Esophagus squamous epithelium (tissue), 4 donors: ENCODE data around the gene NGLY1.

ENCODE experiments used
- CTCF ChIP-seq, 6 experiments: fragments of 450-650 bp in 4 of 6; fragments of 200-600 bp in 2 of 6; sonication (generic) in 2 of 6; IDR thresholded peaks; one replicate each; pipeline ENCODE4 v1.5.1; 2016 to 2019; ENCODE audit warnings: antibody characterized with exemption in 6 of 6, mild to moderate bottlenecking in 4 of 6, moderate library complexity in 4 of 6
- POLR2A ChIP-seq, 4 donors: fragments of 450-650 bp; IDR thresholded peaks; one replicate each; pipeline ENCODE4 v1.6.1; 2017; ENCODE audit warnings: antibody characterized with exemption in 4 of 4, mild to moderate bottlenecking in 4 of 4, moderate library complexity in 3 of 4

GRCh38 chr3:25823314-25823713, 40.1 kb upstream of the NGLY1 start:
- TF ChIP-seq CTCF (IDR thresholded peaks at IDR 0.05) (no peak), POLR2A (IDR thresholded peaks at IDR 0.05) (no peak)
